Common myeloid progenitor, CD34-positive (primary cell): ENCODE data around the gene PYY. TPM values are rescaled to one million over a fixed set of nuclear protein-coding genes. Genes with fewer than 3 reads are reported as not detected.
A peak's percentile ranks its signal among the peaks of the same experiment; 100 is the strongest.

Experiments
- CTCF ChIA-PET: fragments of 350-600 bp; sonication (Branson Sonifier 250); formaldehyde crosslinking; loops from one replicate; lab custom pipeline; 2021; ENCODE audit warnings: antibody characterized with exemption; lab: Charles Lee
- POLR2A ChIA-PET: fragments of 350-600 bp; sonication (Branson Sonifier 250); formaldehyde crosslinking; loops from one replicate; lab custom pipeline; 2021; ENCODE audit warnings: antibody characterized with exemption; lab: Charles Lee
- DNase-seq, 3 donors: peaks; one replicate each; pipeline versions ENCODE4 v3.0.0 to v3.0.0-alpha.2; 2013
- H3K27ac ChIP-seq, 2 experiments: 1 replicate in 1 of 2; 2 replicates in 1 of 2; pipeline ENCODE4 v1.7.0; 2013; ENCODE audit warnings: inconsistent platforms in 2 of 2, low read length in 2 of 2, mild to moderate bottlenecking in 2 of 2, low read depth in 1 of 2, moderate library complexity in 1 of 2; ENCODE audit not compliant: severe bottlenecking in 2 of 2, insufficient read depth in 1 of 2, poor library complexity in 1 of 2
- H3K27me3 ChIP-seq, 5 experiments: replicated peaks in 2 of 5; 1 replicate in 3 of 5; 2 replicates in 2 of 5; pipeline versions ENCODE4 v1.6.1 to v1.7.0; 2013; ENCODE audit warnings: low read length in 4 of 5, mild to moderate bottlenecking in 2 of 5, moderate library complexity in 2 of 5, inconsistent platforms in 1 of 5; ENCODE audit not compliant: insufficient read depth in 5 of 5, control insufficient read depth in 4 of 5
- H3K36me3 ChIP-seq, 4 experiments: 1 replicate in 2 of 4; 2 replicates in 2 of 4; pipeline versions ENCODE4 v1.6.1 to v1.7.0; 2013; ENCODE audit warnings: low read length in 3 of 4, control low read depth in 1 of 4, mild to moderate bottlenecking in 1 of 4; ENCODE audit not compliant: control insufficient read depth in 4 of 4, insufficient read depth in 4 of 4
- H3K4me1 ChIP-seq, 4 experiments: 1 replicate in 3 of 4; 2 replicates in 1 of 4; pipeline versions ENCODE4 v1.6.1 to v1.7.1; 2013; ENCODE audit warnings: low read length in 3 of 4, mild to moderate bottlenecking in 3 of 4, control low read depth in 1 of 4, inconsistent platforms in 1 of 4, moderate library complexity in 1 of 4; ENCODE audit not compliant: control insufficient read depth in 4 of 4, insufficient read depth in 4 of 4; ENCODE audit errors: control extremely low read depth in 1 of 4
- H3K4me3 ChIP-seq, 7 experiments: 1 replicate in 4 of 7; 2 replicates in 3 of 7; pipeline versions ENCODE4 v1.5.1 to v1.7.0; 2013; ENCODE audit warnings: mild to moderate bottlenecking in 7 of 7, low read length in 6 of 7, moderate library complexity in 6 of 7, inconsistent platforms in 2 of 7, low read depth in 2 of 7, control low read depth in 1 of 7; ENCODE audit not compliant: insufficient read depth in 4 of 7, control insufficient read depth in 1 of 7; ENCODE audit errors: extremely low read depth in 1 of 7
- H3K9me3 ChIP-seq, 5 experiments: 1 replicate in 4 of 5; 2 replicates in 1 of 5; pipeline versions ENCODE4 v1.6.1 to v1.7.1; 2013; ENCODE audit warnings: low read length in 4 of 5, mild to moderate bottlenecking in 2 of 5, inconsistent platforms in 1 of 5, low read depth in 1 of 5, moderate library complexity in 1 of 5; ENCODE audit not compliant: control insufficient read depth in 4 of 5, insufficient read depth in 2 of 5; ENCODE audit errors: control extremely low read depth in 1 of 5
- WGBS: methylation state at CpG from one replicate; pipeline ENCODE4 v1.1.5; 2013; ENCODE audit not compliant: insufficient coverage; 5-methylcytosine and 5-hydroxymethylcytosine counted together
- polyA plus RNA-seq: library from polyadenylated mRNA; unstranded; fragments of 120-200 nt; gene quantifications from one replicate; pipeline ENCODE4 v1.2.1, GENCODE V29; 2013

Gene PYY
- polyA plus RNA-seq, result not detected

DNA sequence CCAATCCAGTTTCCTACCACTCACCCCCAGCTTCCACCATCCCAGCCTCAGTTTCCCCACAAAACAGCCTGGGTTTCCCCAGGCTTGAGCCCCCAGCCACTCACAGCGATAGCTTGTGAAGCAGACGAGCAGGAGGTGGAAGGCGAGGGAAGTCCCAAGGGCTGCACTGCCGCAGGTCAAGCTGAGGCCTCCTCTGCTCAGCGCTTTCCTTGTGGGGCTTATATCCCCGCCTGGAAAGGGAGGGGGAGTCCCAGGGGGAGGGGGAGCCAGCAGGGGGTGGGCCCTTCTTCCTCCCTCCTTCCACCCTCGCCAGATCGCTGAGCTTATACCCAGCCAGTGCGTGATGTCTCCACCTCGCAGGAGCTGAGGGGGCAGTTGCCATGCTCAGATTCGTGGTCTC lies at the start of gene PYY:
Gene PYY, minus strand, starts transcription at position 195 of the 400 bp plus-strand sequence. CDS start 457 bp downstream, outside the sequence.
- Histone ChIP-seq H3K36me3 (no peaks in the 10 kb centered on the region), H3K27ac (no peak within 1 kb of the TSS), H3K4me1 (peaks cover 0 to 22% (median 10%) of the 10 kb centered on the region in 4 experiments), H3K4me3 (peak within 1 kb of the TSS in 2 of 7 experiments; percentile 25 to 40), H3K27me3 (peaks cover 0 to 31% (median 25%) of the 10 kb centered on the region in 5 experiments), H3K9me3 (no peaks in the 10 kb centered on the region)
- DNase-seq, result no peak
- POLR2A ChIA-PET, result no interaction called here
- CTCF ChIA-PET, result interaction anchor here (1.7 kb wide), 1 partner anchor 10 kb away, joined by 4 read pairs; no protein-coding TSS in a partner anchor
- 83% methylated on average over 3 of the region's 11 CpGs for WGBS

GRCh38 chr17:44002141-44002848 lies 48.6 kb upstream of the PYY start:
- POLR2A ChIA-PET, result no interaction called here

GRCh38 chr17:44001461-44001920 lies 47.8 kb upstream of the PYY start:
- H3K4me1 ChIP-seq, result peaks cover 0 to 24% (median 22%) of the 10 kb centered on the region in 4 experiments
- DNase-seq, result no peak
- CTCF ChIA-PET, result interaction anchor here (0.7 to 14.2 kb wide), 3 partner anchors 19 to 60 kb away, joined by 3 to 218 read pairs (median 3); partner anchors contain the start of gene PPY
- H3K36me3 ChIP-seq, result no peaks in the 10 kb centered on the region
- POLR2A ChIA-PET, result interaction anchor here (0.7 kb wide), 1 partner anchor 354 kb away, joined by 5 read pairs; no protein-coding TSS in a partner anchor
- no peaks in the 10 kb centered on the region for H3K9me3 ChIP-seq
- H3K27ac ChIP-seq, result no peak overlapping the region
- peaks cover 2 to 52% (median 26%) of the 10 kb centered on the region in 5 experiments for H3K27me3 ChIP-seq
- no peak overlapping the region for H3K4me3 ChIP-seq
- WGBS, result 80% methylated on average over 1 of the region's 2 CpGs

More at GRCh38 chr17:44002141-44002848, 48.6 kb upstream of the PYY start:
- DNase-seq, result no peak
- Histone ChIP-seq H3K27me3 (peaks cover 2 to 55% (median 29%) of the 10 kb centered on the region in 5 experiments), H3K9me3 (no peaks in the 10 kb centered on the region), H3K4me3 (no peak overlapping the region), H3K36me3 (no peaks in the 10 kb centered on the region), H3K27ac (no peak overlapping the region), H3K4me1 (peaks cover 0 to 30% (median 28%) of the 10 kb centered on the region in 4 experiments)
- 89% methylated on average over 7 of the region's 9 CpGs for WGBS
- CTCF ChIA-PET, result interaction anchor here (0.7 to 14.2 kb wide), 3 partner anchors 9 to 61 kb away, joined by 3 to 218 read pairs (median 3); partner anchors contain the start of gene PPY

GRCh38 chr17:44000871-44001460 lies 47.2 kb upstream of the PYY start:
- Histone ChIP-seq H3K4me3 (no peak overlapping the region), H3K9me3 (no peaks in the 10 kb centered on the region), H3K27ac (no peak overlapping the region), H3K27me3 (peaks cover 2 to 52% (median 28%) of the 10 kb centered on the region in 5 experiments), H3K36me3 (no peaks in the 10 kb centered on the region), H3K4me1 (peaks cover 0 to 19% (median 17%) of the 10 kb centered on the region in 4 experiments)
- DNase-seq, result no peak
- POLR2A ChIA-PET, result interaction anchor here (0.7 kb wide), 1 partner anchor 354 kb away, joined by 5 read pairs; no protein-coding TSS in a partner anchor
- CTCF ChIA-PET, result interaction anchor here (0.7 to 14.2 kb wide), 3 partner anchors 18 to 59 kb away, joined by 3 to 218 read pairs (median 3); partner anchors contain the start of gene PPY
- 97% methylated on average over 4 of the region's 6 CpGs for WGBS

GRCh38 chr17:44000141-44000860 lies 46.6 kb upstream of the PYY start:
- DNase-seq, result peak in 1 of 3 donors; percentile 51
- 93% methylated on average over 7 of the region's 12 CpGs for WGBS
- H3K9me3 ChIP-seq, result no peaks in the 10 kb centered on the region
- no peak overlapping the region for H3K4me3 ChIP-seq
- no peaks in the 10 kb centered on the region for H3K36me3 ChIP-seq
- H3K27me3 ChIP-seq, result peaks cover 6 to 50% (median 26%) of the 10 kb centered on the region in 5 experiments
- ChIA-PET POLR2A (no interaction called here), CTCF (interaction anchor here (0.9 to 14.2 kb wide), 4 partner anchors 8 to 121 kb away, joined by 3 to 218 read pairs (median 24); partner anchors contain the start of genes PPY and TMEM101)
- peaks cover 0 to 13% (median 10%) of the 10 kb centered on the region in 4 experiments for H3K4me1 ChIP-seq
- H3K27ac ChIP-seq, result no peak overlapping the region

DNA sequence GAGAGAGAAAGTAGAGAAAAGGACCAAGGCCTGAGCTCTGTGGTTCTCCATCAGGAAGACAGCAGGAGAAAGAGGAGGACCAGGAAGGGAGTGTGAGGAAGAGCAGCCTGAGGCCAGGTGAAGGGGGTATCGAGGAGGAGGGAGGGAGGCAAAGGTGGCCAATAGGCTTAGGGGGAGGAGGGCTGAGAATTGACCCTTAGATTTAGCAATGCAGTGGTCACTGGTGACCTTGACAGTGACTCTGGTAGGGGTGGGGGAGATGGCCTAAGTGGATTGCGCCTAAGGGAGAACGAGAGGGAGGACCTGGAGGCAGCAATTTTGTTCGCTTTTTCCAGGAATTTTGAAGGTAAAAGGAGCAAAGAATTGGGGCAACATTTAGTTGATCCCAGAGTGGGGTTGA lies 45.3 kb upstream of the PYY start:
- H3K27ac ChIP-seq, result no peak overlapping the region
- POLR2A ChIA-PET, result no interaction called here
- 97% methylated on average over 4 of the region's 4 CpGs for WGBS

More for the DNA sequence above, 45.3 kb upstream of the PYY start:
- H3K27me3 ChIP-seq, result peaks cover 6 to 48% (median 25%) of the 10 kb centered on the region in 5 experiments
- H3K4me1 ChIP-seq, result peaks cover 0 to 10% (median 6%) of the 10 kb centered on the region in 4 experiments
- no peak overlapping the region for H3K4me3 ChIP-seq
- DNase-seq, result no peak
- H3K36me3 ChIP-seq, result no peaks in the 10 kb centered on the region
- no peaks in the 10 kb centered on the region for H3K9me3 ChIP-seq
- CTCF ChIA-PET, result interaction anchor here (1.4 to 14.2 kb wide), 4 partner anchors 12 to 120 kb away, joined by 5 to 218 read pairs (median 24); partner anchors contain the start of gene PPY
